GM12864 (cell line): ENCODE measurements around the gene ICA1.

Source experiments
- DNase-seq: peaks from one replicate; pipeline ENCODE4 v3.0.0-alpha.2; 2011; ENCODE audit warnings: low read depth
- H3K4me3 ChIP-seq: 2 replicates; pipeline ENCODE4 v1.5.1; 2011; ENCODE audit warnings: mild to moderate bottlenecking, low read depth, low read length, control low read depth
- TF ChIP-seq, protein P1 (sequence below): IDR thresholded peaks from 2 replicates; pipeline ENCODE4 v1.5.1; 2011; ENCODE audit warnings: low read depth, mild to moderate bottlenecking, moderate library complexity, low read length, control low read depth, inconsistent platforms; ENCODE audit errors: missing control alignments

The ICA1 gene

DNA sequence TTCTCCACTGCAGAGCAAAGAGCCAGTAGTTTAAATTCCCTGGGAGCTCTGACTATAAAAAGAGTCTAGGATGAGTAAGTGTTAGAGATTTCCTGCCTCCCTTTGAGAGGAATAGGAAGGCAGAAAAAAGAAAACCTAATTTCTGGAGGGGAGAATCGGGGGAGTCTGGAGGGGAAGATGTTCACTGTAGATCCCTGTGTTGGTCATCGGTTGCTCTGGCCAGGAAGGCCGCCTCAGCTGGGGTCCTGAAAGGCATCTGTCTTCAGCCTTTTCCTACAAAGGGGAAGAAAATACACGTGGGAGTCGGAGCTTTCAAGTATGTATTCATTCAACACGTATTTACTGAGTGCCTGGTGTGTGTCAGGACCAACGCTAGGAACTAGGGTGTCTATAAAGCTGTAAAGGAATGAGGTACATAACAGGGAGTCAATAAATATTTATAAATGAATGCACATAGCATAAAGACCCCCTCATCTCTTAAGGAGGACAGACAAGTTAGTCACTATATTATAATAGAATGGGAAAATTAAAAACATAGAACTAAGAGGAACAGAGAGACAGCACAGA lies 101.1 kb downstream of the ICA1 start:
- TF ChIP-seq, protein P1, sequence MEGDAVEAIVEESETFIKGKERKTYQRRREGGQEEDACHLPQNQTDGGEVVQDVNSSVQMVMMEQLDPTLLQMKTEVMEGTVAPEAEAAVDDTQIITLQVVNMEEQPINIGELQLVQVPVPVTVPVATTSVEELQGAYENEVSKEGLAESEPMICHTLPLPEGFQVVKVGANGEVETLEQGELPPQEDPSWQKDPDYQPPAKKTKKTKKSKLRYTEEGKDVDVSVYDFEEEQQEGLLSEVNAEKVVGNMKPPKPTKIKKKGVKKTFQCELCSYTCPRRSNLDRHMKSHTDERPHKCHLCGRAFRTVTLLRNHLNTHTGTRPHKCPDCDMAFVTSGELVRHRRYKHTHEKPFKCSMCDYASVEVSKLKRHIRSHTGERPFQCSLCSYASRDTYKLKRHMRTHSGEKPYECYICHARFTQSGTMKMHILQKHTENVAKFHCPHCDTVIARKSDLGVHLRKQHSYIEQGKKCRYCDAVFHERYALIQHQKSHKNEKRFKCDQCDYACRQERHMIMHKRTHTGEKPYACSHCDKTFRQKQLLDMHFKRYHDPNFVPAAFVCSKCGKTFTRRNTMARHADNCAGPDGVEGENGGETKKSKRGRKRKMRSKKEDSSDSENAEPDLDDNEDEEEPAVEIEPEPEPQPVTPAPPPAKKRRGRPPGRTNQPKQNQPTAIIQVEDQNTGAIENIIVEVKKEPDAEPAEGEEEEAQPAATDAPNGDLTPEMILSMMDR = no peak
- no peak for DNase-seq
- H3K4me3 ChIP-seq = no peak overlapping the region

DNA sequence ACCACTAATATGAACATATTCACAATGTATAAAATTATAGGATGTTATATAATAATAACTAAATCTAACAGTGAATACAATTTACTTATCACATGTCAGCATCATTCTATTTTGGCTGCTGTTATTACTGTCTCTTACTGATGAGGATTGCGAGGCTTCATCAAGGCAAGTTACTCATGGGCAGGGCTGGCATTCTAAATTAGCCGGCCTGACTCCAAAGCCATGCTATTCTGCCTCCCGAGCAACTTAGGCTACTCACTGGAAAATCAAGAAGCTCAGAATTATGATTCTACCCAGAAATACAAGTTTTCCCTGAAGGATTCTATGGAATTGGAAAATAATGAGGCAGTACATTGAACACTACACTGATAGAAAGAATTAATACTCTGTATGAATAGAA lies 101.7 kb downstream of the ICA1 start:
- TF ChIP-seq, protein P1 = no peak
- H3K4me3 ChIP-seq = no peak overlapping the region
- no peak for DNase-seq

DNA sequence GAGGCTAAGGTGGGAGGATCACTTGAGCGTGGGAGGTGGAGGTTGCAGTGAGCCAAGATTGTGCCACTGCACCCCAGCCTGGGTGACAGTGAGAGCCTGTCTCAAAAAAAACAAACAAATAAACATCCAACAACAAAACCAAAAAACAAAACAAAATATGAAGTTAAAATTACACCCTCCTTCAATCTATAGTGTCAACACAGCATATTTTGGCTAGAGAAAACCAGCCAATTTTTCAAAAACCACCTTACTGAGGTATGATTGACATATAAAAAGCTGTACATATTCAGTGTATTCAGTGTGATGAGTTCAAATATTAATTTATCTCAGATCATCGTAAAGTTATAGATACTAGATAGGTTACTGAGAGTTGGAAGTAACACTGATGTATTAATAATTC lies 102.4 kb downstream of the ICA1 start:
- TF ChIP-seq, protein P1 = no peak
- DNase-seq = no peak
- no peak overlapping the region for H3K4me3 ChIP-seq

DNA sequence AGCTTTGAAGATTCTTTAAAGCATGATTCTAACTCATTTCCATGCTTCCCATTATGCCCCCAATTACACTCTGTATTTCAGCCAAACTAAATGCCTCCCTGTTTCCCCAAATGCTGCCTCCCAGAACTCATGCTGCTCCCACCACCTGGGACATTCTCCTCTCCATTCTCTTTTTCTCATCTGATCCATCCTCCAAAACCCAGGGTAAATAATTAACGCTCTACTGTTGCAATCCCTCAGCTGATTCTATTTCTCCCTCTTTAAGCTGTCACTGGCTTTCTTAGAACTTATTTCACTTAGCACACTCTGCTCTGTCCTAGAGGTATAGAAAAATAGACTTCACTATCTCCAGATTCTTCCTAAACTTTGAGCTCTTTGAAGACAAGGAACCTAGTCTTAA lies 104.7 kb downstream of the ICA1 start:
- no peak for DNase-seq
- H3K4me3 ChIP-seq = no peak overlapping the region
- TF ChIP-seq, protein P1 = no peak

DNA sequence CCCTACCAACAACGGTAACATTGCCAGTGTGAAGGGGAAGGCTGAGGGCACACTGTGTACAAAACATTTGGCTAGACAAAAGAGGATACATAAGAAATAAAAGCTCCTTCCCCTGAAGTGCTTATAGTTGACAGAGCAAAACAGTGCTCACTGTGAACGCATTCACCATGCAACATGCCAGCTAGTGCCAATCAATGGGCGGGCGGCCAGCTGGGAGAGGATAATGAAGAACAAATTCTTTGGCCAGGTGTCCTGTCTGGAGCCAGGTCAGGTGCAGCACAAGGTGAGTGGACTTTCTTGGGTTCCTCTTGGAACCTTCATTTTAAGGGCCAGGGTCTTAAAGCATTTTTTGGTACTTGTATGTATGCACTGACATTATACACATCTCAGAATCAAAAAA lies 106.1 kb downstream of the ICA1 start:
- H3K4me3 ChIP-seq = no peak overlapping the region
- DNase-seq = no peak
- TF ChIP-seq, protein P1 = no peak

DNA sequence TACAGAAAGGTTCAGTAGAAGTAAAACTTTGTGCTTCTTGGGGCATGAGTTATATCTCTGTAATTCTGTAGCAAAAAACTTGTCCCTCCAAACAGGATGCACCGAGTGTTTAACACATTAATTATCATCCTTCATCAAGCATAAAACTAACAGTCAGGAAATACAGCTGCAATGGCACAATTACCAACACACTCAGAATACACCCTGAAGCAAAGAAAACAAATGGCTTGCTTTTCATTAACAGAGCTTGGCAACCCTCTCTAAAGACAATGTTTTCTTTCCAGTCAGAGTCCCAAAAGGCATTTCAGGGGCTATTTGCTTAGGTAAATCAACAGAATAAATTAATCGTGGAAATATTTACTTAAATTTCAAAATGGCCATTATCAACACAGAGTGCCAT lies 107.7 kb downstream of the ICA1 start:
- no peak for DNase-seq
- TF ChIP-seq, protein P1 = no peak

DNA sequence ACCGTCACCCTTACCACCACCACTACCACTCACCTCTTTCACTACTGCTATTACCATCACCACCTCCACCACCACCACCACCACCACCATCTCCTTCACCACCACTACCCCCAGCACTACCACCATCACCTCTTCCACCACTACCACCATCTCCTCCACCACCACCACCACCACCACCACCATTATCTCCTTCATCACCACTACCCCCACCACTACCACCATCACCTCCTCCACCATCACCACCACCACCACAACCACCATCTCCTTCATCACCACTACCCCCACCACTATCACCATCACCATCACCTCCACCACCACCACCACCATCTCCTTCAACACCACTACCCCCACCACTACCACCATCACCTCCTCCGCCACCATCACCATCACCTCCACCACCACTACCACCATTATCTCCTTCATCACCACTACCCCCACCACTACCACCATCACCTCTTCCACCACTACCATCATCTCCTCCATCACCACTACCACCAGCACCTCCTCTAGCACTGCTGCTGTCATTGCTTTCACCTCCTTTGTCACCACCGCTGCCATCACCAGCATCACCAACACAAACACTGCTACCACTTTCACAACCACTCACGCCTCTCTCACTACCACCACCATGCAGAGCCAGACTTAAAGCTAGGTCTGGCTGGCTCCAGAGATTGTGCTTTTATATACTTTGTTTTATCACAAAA lies 109.3 kb downstream of the ICA1 start:
- TF ChIP-seq, protein P1 = no peak
- no peak for DNase-seq
- H3K4me3 ChIP-seq = no peak overlapping the region

More for the DNA sequence above, 107.7 kb downstream of the ICA1 start:
- H3K4me3 ChIP-seq = no peak overlapping the region
